HG02943 (cell line): ENCODE measurements around the gene STPG4.
"Not testable (repeated sequence)": the region's sequence is repeated elsewhere in the genome, so short reads cannot be mapped to it uniquely, and the experiment has no call there.

ENCODE experiments used
- ATAC-seq: cut with Tn5 transposase; IDR thresholded peaks from one replicate; pipeline ENCODE4 v1.9.1; 2021; ENCODE audit warnings: mild to moderate bottlenecking, low read depth, moderate library complexity; ENCODE audit not compliant: unreplicated experiment

Gene STPG4, protein sequence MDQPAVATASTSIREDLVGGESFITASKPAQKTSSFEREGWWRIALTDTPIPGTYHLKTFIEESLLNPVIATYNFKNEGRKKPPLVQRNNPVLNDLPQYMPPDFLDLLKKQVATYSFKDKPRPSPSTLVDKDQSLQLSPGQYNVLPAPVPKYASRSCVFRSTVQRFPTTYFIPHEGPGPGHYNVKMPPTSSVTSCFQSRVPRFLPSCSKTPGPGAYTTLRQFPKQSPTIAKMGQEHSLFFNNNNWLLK

GRCh38 chr2:47155091-47155876 lies at the start of gene STPG4:
Gene STPG4 (minus strand): TSS chr2:47155308. CDS start chr2:47155251, 57 bp downstream.
- no peak for ATAC-seq

DNA sequence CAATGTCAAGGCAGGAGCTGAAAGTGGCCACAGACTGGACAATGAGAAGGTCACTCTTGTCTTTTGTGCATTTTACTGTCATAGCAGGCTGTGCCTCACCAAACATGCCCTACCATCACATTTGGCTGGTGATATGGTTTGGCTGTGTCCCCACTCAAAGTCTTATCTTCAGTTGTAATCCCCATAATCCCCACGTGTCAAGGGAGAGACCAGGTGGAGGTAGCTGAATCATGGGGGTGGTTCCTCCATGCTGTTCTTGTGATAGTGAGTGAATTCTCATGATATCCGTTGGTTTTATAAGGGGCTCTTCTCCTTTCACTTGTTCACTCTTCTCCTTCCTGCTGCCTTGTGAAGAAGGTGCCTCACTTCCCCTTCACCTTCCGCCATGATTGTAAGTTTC lies 49.6 kb upstream of the STPG4 start:
- no peak for ATAC-seq

DNA sequence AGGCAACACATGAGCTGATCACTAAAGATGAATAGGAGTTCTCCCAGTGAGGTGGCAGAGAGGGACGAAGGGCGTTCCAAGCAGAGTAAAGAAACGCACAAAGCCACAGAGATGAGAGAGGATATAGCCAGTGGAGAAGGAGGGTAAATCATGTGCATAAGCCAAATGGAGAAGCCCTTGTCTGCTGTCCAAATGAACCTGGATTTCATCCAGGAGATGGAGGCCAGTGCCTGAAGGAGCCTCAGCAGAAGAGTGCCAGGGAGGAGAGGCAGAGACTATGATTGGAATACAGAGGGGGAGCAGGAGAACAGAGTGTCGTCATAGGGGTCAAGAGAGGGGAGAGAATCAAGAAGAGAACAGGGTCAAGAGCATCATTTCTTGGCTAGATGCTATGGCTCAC lies 48.9 kb upstream of the STPG4 start:
- ATAC-seq, result no peak

- no peak for ATAC-seq
Observed at GRCh38 chr2:47201224-47201623, 46.1 kb upstream of the STPG4 start.

DNA sequence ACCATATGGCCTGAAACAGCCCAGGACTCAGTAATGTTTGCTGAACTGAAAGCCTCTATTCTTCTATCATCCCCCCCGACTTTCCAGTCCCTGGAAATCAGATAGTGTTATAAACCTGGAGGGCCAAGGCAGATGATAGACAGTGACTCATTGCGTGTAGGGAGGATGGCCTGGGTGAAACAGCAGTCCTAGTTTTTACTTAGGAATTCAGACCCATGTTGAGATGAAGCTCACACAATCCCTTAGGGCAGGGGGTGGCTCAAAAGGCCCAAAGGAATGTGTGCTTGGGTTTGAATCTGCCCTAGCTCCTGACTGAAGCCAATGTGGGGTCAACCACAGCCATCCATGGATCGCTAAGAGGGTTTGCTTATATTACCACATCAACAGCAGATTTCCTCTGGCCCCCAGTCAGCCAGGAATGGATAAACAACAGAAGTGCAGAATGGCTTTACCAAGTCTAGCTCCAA lies 43.9 kb upstream of the STPG4 start:
- ATAC-seq, result no peak

- no peak for ATAC-seq
Observed at GRCh38 chr2:47196499-47196898, 41.4 kb upstream of the STPG4 start.

- ATAC-seq, result no peak
Observed at GRCh38 chr2:47196046-47196445, 40.9 kb upstream of the STPG4 start.

GRCh38 chr2:47195148-47195547 lies 40.0 kb upstream of the STPG4 start:
- no peak for ATAC-seq

GRCh38 chr2:47194410-47194809 lies 39.3 kb upstream of the STPG4 start:
- ATAC-seq, result no peak

GRCh38 chr2:47193607-47194006 lies 38.5 kb upstream of the STPG4 start:
- ATAC-seq, result no peak

DNA sequence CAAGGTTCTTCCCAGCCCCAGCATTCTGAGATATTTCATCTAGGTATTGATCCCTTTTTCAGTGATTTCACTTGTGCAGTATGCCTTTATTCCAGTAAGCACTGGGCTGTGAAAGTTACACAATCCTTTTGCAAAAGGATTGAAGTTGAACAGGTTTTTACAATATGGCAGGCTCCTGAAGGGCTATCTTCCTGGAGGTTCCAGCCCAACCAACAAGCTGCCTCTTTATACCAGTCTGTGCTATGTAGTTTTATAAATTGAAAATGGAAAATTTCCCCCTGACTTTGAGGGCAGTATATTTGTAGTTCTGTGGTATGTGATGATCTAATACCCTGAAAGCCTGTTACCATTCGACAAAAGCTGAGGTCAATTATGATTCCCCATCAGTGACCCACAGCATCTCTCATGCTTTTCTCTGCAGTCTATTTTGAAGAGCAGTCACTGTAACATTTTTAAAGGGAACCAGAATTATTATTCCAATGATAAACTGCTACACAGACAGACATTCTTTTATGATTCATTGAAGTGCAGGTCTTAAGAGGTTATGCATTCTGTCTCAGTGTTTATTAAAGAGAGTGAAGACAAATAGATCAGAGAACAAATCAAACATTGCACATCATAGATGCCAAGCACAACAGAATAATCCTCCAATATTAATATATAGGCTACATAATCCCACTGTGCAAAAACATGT lies 35.2 kb upstream of the STPG4 start:
- no peak for ATAC-seq

- no peak for ATAC-seq
Observed at GRCh38 chr2:47189635-47190034, 34.5 kb upstream of the STPG4 start.

DNA sequence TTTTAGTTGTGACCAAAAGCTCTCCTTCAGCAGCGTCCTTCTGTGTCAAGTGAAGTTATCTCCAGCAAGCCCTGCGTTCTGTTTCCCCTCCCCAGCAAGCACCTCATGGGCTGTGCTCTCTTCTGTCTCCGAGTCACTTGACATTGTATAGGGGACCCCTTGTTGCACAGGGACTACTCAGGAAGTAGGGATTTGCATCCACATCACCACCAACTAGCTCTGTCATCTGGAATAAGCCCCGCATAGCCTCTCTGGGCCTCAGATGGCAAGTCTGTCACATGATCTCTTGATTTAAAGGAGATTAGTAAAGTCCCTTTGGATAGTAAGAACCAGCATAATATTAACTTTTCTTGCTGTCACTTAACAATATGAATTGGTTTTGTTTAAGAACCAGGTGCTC lies 32.0 kb upstream of the STPG4 start:
- no peak for ATAC-seq

GRCh38 chr2:47186351-47186750 lies 31.2 kb upstream of the STPG4 start:
- no peak for ATAC-seq

- not testable (repeated sequence) for ATAC-seq
Observed at GRCh38 chr2:47185098-47185497, 30.0 kb upstream of the STPG4 start.

GRCh38 chr2:47181176-47181575 lies 26.1 kb upstream of the STPG4 start:
- no peak for ATAC-seq

GRCh38 chr2:47180531-47180930 lies 25.4 kb upstream of the STPG4 start:
- no peak for ATAC-seq

GRCh38 chr2:47179388-47179787 lies 24.3 kb upstream of the STPG4 start:
- ATAC-seq, result no peak

DNA sequence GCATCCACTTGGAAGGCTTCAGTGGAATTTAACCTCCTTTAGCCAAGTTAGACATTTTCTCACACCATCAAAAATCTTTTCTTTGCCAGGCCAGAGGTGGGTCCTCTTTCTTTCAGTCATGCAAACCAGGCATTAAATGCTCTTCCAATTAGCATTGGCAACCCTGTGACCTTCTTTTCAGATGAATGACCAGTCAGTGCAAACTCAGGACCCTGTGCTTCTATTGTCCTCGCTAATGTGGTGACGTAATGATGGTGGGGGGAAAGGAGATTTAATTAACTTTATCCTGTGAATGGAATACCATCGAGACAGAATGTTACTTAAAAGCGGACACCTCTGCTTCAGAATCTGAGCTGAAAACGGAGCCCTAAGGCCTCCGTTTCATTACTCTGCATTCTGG lies 23.2 kb upstream of the STPG4 start:
- no peak for ATAC-seq

DNA sequence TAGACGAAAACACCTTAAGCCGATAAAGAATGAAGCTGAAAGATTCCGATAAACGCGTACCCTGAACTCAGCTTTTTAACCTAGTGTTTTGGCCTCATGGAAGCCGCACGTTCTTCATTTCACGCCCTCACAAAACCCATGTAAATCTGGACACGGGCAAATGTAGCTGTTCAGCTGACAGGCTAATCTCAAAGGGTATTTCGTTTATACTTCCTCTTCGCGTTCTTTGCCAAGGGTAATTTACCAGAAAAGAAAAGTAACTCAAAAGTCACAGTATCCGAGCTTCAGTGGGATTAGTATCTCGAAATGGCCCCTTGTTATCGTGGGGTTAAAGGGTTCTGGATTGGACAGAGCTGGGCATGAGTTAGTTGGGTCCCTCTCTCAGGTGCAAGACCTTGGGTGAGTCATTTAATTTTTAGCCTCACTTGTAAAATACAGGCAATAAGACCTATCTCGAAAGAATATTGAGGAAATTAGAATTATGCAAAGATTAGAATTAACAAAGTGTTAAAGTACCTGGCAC lies 22.0 kb upstream of the STPG4 start:
- ATAC-seq, result peak; percentile 8

DNA sequence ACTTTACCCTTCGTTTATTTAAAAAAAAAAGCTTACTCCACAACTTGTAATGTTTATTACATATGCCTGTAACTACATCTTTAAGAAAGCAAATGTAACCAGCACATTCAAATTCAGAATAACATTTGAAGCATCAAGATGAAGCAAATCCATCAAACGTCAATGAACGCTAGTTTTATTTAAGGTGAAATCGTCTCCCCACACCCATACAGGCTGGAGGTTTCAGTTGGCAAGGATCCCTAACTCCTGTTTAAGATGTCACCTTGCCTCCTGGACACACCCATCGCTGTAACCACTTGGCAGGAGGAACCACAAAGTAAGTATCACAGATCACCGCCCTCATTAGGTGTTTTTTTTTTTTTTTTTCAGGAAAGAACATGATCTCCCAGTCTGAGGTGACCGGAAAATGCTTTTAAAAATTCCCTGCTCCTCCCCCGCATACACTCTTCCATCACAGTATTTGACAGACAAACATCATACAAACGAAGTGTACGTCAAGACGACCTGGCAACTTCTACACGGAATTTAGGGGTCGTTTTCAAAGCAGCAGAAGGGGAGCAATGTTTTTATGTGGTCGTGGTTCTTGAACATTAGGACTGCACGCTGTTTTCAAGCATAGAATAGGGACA lies 19.7 kb upstream of the STPG4 start:
- no peak for ATAC-seq
